Measurements from ENCODE around the gene NOLC1.

Gene NOLC1

GRCh38 chr10:102121739-102122372 is 30.3 kb upstream of the NOLC1 start:
- no peak for DNase-seq (ENCODE audit: insufficient read length, low spot score)
- TF ChIP-seq PAX5 (IDR thresholded peaks at IDR 0.05; ENCODE audit: insufficient read depth, low read length, severe bottlenecking) (no peak), POLR2A (IDR thresholded peaks at IDR 0.05; ENCODE audit: low read depth, low read length) (no peak), POLR2AphosphoS5 (IDR thresholded peaks at IDR 0.05; ENCODE audit: low read depth, low read length) (no peak), TAF1 (IDR thresholded peaks at IDR 0.05; ENCODE audit: low read depth, low read length) (no peak), SPI1 (IDR thresholded peaks at IDR 0.05; ENCODE audit: low read depth, low read length) (no peak), POU2F2 (IDR thresholded peaks at IDR 0.05; ENCODE audit: low read depth, low read length) (no peak)
- peak; percentile 65 for FAIRE-seq

GRCh38 chr10:102122450-102122849 is 29.7 kb upstream of the NOLC1 start:
- no peak for DNase-seq (ENCODE audit: insufficient read length, low spot score)
- TF ChIP-seq PAX5 (IDR thresholded peaks at IDR 0.05; ENCODE audit: insufficient read depth, low read length, severe bottlenecking) (no peak), POLR2A (IDR thresholded peaks at IDR 0.05; ENCODE audit: low read depth, low read length) (no peak), SPI1 (IDR thresholded peaks at IDR 0.05; ENCODE audit: low read depth, low read length) (no peak), POU2F2 (IDR thresholded peaks at IDR 0.05; ENCODE audit: low read depth, low read length) (no peak), POLR2AphosphoS5 (IDR thresholded peaks at IDR 0.05; ENCODE audit: low read depth, low read length) (no peak), TAF1 (IDR thresholded peaks at IDR 0.05; ENCODE audit: low read depth, low read length) (no peak)
- no peak for FAIRE-seq

DNA sequence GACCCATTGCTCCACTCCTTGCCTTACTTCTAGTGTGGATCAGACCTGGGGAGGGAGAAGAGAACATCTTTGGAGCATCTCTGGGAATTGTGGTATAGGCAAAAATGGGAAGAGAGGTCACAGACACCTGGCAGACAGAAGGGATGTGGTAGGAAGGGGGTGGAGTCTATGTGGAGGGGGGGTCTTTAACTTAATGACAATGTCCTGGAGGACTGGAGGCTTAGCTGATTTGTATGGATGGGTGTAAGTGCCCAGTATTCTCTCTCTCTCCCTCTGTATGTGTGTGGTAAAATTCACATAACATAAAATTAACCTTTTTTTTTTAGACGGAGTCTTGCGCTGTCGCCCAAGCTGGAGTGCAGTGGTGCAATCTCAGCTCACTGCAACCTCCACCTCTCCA is 29.0 kb upstream of the NOLC1 start:
- DNase-seq (ENCODE audit: insufficient read length, low spot score): no peak
- no peak for TF ChIP-seq PAX5 (IDR thresholded peaks at IDR 0.05; ENCODE audit: insufficient read depth, low read length, severe bottlenecking)
- no peak for TF ChIP-seq SPI1 (IDR thresholded peaks at IDR 0.05; ENCODE audit: low read depth, low read length)
- TF ChIP-seq POLR2A (IDR thresholded peaks at IDR 0.05; ENCODE audit: low read depth, low read length): no peak
- TF ChIP-seq POLR2AphosphoS5 (IDR thresholded peaks at IDR 0.05; ENCODE audit: low read depth, low read length): no peak
- TF ChIP-seq POU2F2 (IDR thresholded peaks at IDR 0.05; ENCODE audit: low read depth, low read length): no peak
- no peak for TF ChIP-seq TAF1 (IDR thresholded peaks at IDR 0.05; ENCODE audit: low read depth, low read length)
- no peak for FAIRE-seq

DNA sequence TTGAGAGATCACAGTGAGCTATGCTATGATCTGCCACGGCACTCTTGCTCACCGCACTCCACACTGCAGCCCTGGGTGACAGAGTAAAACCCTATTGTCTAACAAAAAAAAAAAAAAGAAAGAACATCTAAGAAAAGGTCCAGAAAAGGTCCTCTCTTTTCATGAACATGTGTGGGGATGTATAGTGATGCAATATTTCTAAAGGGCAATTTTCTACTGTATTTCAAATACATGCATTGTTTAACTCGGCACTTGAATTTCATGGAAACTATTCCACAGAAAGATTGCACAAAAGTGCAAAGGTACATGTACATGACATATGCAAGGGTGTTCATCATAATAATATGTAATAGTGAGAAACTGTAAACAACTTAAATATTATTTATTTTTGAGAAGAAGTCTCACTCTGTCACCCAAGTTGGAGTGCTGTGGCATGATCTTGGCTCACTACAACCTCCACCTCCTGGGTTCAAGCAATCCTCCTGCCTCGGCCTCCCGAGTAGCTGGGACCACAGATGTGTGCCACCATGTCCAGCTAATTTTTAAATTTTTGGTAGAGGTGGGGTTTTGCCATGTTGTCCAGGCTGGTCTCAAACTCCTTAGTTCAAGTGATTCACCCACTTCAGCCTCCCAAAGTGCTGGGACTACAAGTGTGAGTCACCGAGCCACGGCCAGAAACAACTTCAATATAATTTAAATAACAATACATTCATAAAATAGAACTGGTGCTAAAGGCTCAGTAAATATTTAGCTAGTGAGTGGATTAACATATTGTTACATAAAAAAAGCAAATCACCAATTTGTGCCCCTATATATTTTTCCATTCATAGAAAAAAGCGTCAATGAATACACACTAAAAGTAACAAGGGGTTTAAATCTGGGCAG is 20.7 kb upstream of the NOLC1 start:
- FAIRE-seq (no peak), DNase-seq (ENCODE audit: insufficient read length, low spot score) (no peak)
- no peak for TF ChIP-seq SPI1 (IDR thresholded peaks at IDR 0.05; ENCODE audit: low read depth, low read length)
- no peak for TF ChIP-seq POU2F2 (IDR thresholded peaks at IDR 0.05; ENCODE audit: low read depth, low read length)
- no peak for TF ChIP-seq TAF1 (IDR thresholded peaks at IDR 0.05; ENCODE audit: low read depth, low read length)

DNA sequence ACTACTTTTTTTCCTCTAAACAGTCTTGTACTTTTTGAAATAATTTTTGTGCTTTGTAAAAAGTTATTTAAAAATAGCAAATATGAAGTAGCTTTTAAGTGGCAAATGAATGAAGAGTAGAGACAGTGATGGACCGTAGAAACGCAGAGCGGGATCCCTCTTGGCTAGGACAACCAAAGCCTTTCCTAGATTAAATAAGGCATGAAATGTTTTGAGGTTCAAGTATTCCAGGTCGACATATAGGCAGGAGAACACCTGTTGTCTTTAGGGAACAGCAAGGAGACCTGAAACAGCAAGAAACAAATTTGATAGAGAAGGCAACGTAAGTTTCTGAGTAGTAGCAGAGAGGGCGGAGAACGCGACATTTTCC is 20.0 kb upstream of the NOLC1 start:
- DNase-seq (ENCODE audit: insufficient read length, low spot score) (no peak), FAIRE-seq (no peak)
- TF ChIP-seq POLR2A (IDR thresholded peaks at IDR 0.05; ENCODE audit: low read depth, low read length) (no peak), SPI1 (IDR thresholded peaks at IDR 0.05; ENCODE audit: low read depth, low read length) (no peak), PAX5 (IDR thresholded peaks at IDR 0.05; ENCODE audit: insufficient read depth, low read length, severe bottlenecking) (no peak), POLR2AphosphoS5 (IDR thresholded peaks at IDR 0.05; ENCODE audit: low read depth, low read length) (no peak), TAF1 (IDR thresholded peaks at IDR 0.05; ENCODE audit: low read depth, low read length) (no peak), POU2F2 (IDR thresholded peaks at IDR 0.05; ENCODE audit: low read depth, low read length) (no peak)

GRCh38 chr10:102132563-102133372 is 19.4 kb upstream of the NOLC1 start, which contains the start of gene PPRC1:
PPRC1 (plus strand) TSS chr10:102133040; CDS start chr10:102133069, 29 bp downstream.
- peak; percentile 76 for TF ChIP-seq POLR2A (IDR thresholded peaks at IDR 0.05; ENCODE audit: low read depth, low read length)
- TF ChIP-seq POU2F2 (IDR thresholded peaks at IDR 0.05; ENCODE audit: low read depth, low read length): no peak
- peak; percentile 92 for TF ChIP-seq TAF1 (IDR thresholded peaks at IDR 0.05; ENCODE audit: low read depth, low read length)
- TF ChIP-seq SPI1 (IDR thresholded peaks at IDR 0.05; ENCODE audit: low read depth, low read length): no peak
- peak; percentile 75; the same call in 1 of the 2 replicates for TF ChIP-seq POLR2AphosphoS5 (IDR thresholded peaks at IDR 0.05; ENCODE audit: low read depth, low read length)
- no peak for TF ChIP-seq PAX5 (IDR thresholded peaks at IDR 0.05; ENCODE audit: insufficient read depth, low read length, severe bottlenecking)
- peak; percentile 97 for DNase-seq (ENCODE audit: insufficient read length, low spot score)
- peak; percentile 96 for FAIRE-seq

DNA sequence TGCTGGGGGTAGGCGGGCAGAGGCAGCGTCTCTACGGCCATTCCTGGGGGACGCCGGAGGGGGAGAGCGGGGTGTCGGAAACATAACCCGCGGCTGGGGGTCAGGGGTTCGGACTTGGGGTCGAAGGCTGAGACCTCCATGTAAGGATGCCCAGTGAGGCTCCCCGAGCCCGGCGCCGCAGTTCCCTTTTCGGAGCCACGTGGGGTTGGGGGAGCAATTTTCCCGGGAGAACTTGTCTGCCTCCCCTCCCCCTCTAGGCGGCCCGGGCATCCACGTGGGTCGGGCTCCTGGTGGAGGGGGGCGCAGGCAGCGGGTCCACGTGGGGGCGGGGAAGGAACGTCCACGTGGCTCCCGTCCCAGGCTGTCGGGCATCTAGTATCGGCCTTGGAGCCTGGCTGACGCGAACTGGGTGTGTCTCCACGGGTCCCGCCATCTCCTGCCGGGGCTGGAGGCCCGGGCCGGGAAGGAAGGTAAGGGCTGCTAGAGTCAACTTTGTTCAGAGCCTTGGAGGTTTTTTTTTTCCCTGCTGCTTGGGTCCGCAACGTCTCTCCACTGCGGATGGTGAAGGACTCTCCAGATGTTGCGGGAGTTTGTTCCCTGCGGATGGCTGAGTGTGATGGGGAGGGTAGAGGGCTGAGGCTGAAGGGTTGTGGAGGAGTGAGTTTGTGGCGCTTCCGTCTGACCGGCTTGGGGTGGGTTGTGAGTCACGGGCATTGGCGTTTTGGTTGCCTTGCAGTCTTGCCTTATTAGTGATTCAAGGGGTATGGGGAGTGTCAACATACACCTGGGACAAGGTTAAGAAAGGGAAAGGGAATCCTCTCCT is 18.6 kb upstream of the NOLC1 start:
- peak; percentile 80 for FAIRE-seq
- peak; percentile 57 for DNase-seq (ENCODE audit: insufficient read length, low spot score)
- no peak for TF ChIP-seq TAF1 (IDR thresholded peaks at IDR 0.05; ENCODE audit: low read depth, low read length)
- TF ChIP-seq POLR2AphosphoS5 (IDR thresholded peaks at IDR 0.05; ENCODE audit: low read depth, low read length): 0 out of 2 replicates have a peak, but pooled peaks have one; percentile 9
- peak; percentile 58; the same call in 1 of the 2 replicates for TF ChIP-seq POLR2A (IDR thresholded peaks at IDR 0.05; ENCODE audit: low read depth, low read length)

DNA sequence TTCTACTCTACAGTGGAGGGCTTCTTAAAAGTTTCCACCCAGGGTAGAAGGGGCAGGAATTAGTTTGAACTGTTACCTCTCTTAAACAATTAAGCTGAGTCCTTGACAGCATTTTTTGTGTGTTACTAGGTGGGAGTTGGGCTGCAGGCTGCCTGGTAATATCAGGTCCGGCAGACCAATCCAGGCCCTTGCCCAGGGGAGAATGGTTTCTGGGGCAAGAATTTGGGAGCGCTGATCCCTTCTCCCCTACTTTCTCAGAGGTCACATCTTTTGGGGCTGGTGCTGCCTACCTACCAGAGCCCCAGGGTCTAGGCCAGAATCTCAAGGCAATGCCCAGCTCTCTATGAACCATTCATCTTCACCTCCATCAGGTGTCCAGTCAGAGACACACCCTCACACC is 17.8 kb upstream of the NOLC1 start:
- FAIRE-seq: no peak
- no peak for TF ChIP-seq POU2F2 (IDR thresholded peaks at IDR 0.05; ENCODE audit: low read depth, low read length)
- no peak for TF ChIP-seq POLR2A (IDR thresholded peaks at IDR 0.05; ENCODE audit: low read depth, low read length)
- TF ChIP-seq PAX5 (IDR thresholded peaks at IDR 0.05; ENCODE audit: insufficient read depth, low read length, severe bottlenecking): no peak
- TF ChIP-seq POLR2AphosphoS5 (IDR thresholded peaks at IDR 0.05; ENCODE audit: low read depth, low read length): no peak
- TF ChIP-seq SPI1 (IDR thresholded peaks at IDR 0.05; ENCODE audit: low read depth, low read length): no peak
- TF ChIP-seq TAF1 (IDR thresholded peaks at IDR 0.05; ENCODE audit: low read depth, low read length): no peak
- no peak for DNase-seq (ENCODE audit: insufficient read length, low spot score)

Measured in GM12891 (cell line).